Transverse colon (tissue), 4 donors: ENCODE results near the gene CLDN5. TPM values are rescaled to one million over a fixed set of nuclear protein-coding genes. Genes with fewer than 3 reads are reported as not detected.
"Not testable (repeated sequence)": the region's sequence is repeated elsewhere in the genome, so short reads cannot be mapped to it uniquely, and the experiment has no call there.

Experiments
- DNase-seq: peaks from one replicate; pipeline ENCODE4 v3.0.0-alpha.2; 2019
- H3K27ac ChIP-seq, 4 donors: fragments of 200-600 bp; sonication (generic); 2 replicates each; pipeline ENCODE4 v1.5.1; 2016 to 2018; ENCODE audit warnings: inconsistent platforms in 4 of 4
- H3K27me3 ChIP-seq: fragments of 200-600 bp; sonication (generic); 2 replicates; pipeline ENCODE4 v1.5.1; 2017; ENCODE audit warnings: inconsistent platforms
- H3K36me3 ChIP-seq, 4 donors: fragments of 200-600 bp; sonication (generic); 2 replicates each; pipeline ENCODE4 v1.5.1; 2017 to 2019; ENCODE audit warnings: inconsistent platforms in 4 of 4
- H3K4me1 ChIP-seq, 4 donors: fragments of 200-600 bp; sonication (generic); 2 replicates each; pipeline ENCODE4 v1.5.1; 2017 to 2020; ENCODE audit warnings: inconsistent platforms in 4 of 4
- H3K4me3 ChIP-seq, 4 donors: fragments of 200-600 bp; sonication (generic); 1 replicate in 1 of 4; 2 replicates in 3 of 4; pipeline versions ENCODE4 v1.5.1 to v1.6.1; 2017 to 2019; ENCODE audit warnings: inconsistent platforms in 4 of 4
- H3K9me3 ChIP-seq, 2 donors: fragments of 200-600 bp; sonication (generic); 2 replicates each; pipeline ENCODE4 v1.5.1; 2017 to 2019; ENCODE audit warnings: inconsistent platforms in 2 of 2
- EP300 ChIP-seq: sonication (generic); formaldehyde crosslinking; IDR thresholded peaks from one replicate; pipeline ENCODE4 v1.6.1; 2017; ENCODE audit warnings: antibody characterized with exemption, low read depth
- POLR2A ChIP-seq: fragments of 450-650 bp; IDR thresholded peaks from one replicate; pipeline ENCODE4 v1.6.1; 2016; ENCODE audit warnings: antibody characterized with exemption, mild to moderate bottlenecking, moderate library complexity
- POLR2AphosphoS5 ChIP-seq, 3 donors: sonication (generic); formaldehyde crosslinking; IDR thresholded peaks; one replicate each; pipeline ENCODE4 v1.6.1; 2016; ENCODE audit warnings: antibody characterized with exemption in 3 of 3
- WGBS, 2 donors: methylation state at CpG; one replicate each; pipeline ENCODE4 v1.1.5; 2018; ENCODE audit warnings: low coverage in 1 of 2; 5-methylcytosine and 5-hydroxymethylcytosine counted together
- in situ Hi-C, 4 donors: fragments of 200-750 bp; cut with MboI; loops; one replicate each; pipeline versions ENCODE4 v1.15.0 to v1.15.1; 2017; ENCODE audit warnings: low sequenced_read_pairs in 3 of 4, low pct_ligation_motif_present in 1 of 4, low pct_unique_long_range_greater_than_20kb in 1 of 4
- intact Hi-C: fragments of 100-400 bp; cut with DNase I; formaldehyde crosslinking; loops from one replicate; pipeline ENCODE4 v1.15.1; 2023; ENCODE audit warnings: low total_unique reads
- total RNA-seq, 4 donors: library from RNA; depleted of rRNA; stranded (reverse); fragments of >200 nt; gene quantifications; one replicate each; pipeline ENCODE4 v1.1.0, GENCODE V29; 2016
- TF ChIP-seq, protein P1 (sequence below), 5 experiments: fragments of 200-600 bp in 3 of 5; fragments of 450-650 bp in 2 of 5; sonication (generic) in 3 of 5; IDR thresholded peaks; 1 replicate in 2 of 5; 2 replicates in 3 of 5; pipeline ENCODE4 v1.5.1; 2016 to 2017; ENCODE audit warnings: antibody characterized with exemption in 5 of 5, inconsistent platforms in 3 of 5, mild to moderate bottlenecking in 2 of 5, moderate library complexity in 1 of 5

The CLDN5 gene
- total RNA-seq, 4 donors from 2014 or later: 29.5 to 126 (median 63.9) TPM

DNA sequence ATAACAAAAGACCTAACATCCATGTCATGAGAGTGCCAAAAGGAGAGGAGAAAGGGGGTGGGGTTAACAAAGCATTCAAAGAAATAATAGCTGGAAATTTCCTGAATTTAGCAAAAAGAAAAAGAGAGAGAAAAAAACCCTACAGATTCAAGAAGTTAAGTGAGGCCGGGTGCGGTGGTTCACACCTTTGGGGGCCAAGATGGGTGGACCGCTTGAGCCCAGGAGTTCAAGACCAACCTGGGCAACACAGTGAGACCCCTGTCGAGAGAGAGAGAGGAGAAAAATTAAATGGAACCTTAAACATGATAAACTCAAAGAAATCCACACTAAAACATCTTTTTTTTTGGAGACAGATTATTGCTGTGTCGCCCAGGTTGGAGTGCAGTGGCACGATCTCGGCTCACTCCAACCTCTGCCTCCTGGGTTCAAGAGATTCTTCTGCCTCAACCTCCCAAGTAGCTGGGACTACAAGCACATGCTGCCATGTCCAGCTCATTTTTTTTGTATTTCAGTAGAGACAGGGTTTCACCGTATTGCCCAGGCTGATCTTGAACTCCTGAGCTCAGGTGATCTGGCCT, 8.9 kb upstream of the CLDN5 start:
- Histone ChIP-seq H3K27ac (no peak overlapping the region), H3K4me1 (no peaks in the 10 kb centered on the region), H3K36me3 (no peaks in the 10 kb centered on the region), H3K27me3 (no peaks in the 10 kb centered on the region), H3K4me3 (no peak overlapping the region), H3K9me3 (no peaks in the 10 kb centered on the region)
- DNase-seq: no peak
- WGBS, 2 donors: 86 to 87% methylated on average over 6 to 8 of the region's 8 CpGs
- intact Hi-C loops: no loop called here
- TF ChIP-seq POLR2AphosphoS5 (IDR thresholded peaks at IDR 0.05): no peak
- TF ChIP-seq EP300: no peak
- no peak for TF ChIP-seq POLR2A
- TF ChIP-seq, protein P1, sequence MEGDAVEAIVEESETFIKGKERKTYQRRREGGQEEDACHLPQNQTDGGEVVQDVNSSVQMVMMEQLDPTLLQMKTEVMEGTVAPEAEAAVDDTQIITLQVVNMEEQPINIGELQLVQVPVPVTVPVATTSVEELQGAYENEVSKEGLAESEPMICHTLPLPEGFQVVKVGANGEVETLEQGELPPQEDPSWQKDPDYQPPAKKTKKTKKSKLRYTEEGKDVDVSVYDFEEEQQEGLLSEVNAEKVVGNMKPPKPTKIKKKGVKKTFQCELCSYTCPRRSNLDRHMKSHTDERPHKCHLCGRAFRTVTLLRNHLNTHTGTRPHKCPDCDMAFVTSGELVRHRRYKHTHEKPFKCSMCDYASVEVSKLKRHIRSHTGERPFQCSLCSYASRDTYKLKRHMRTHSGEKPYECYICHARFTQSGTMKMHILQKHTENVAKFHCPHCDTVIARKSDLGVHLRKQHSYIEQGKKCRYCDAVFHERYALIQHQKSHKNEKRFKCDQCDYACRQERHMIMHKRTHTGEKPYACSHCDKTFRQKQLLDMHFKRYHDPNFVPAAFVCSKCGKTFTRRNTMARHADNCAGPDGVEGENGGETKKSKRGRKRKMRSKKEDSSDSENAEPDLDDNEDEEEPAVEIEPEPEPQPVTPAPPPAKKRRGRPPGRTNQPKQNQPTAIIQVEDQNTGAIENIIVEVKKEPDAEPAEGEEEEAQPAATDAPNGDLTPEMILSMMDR (IDR thresholded peaks at IDR 0.05): no peak
- in situ Hi-C loops: no loop called here

DNA sequence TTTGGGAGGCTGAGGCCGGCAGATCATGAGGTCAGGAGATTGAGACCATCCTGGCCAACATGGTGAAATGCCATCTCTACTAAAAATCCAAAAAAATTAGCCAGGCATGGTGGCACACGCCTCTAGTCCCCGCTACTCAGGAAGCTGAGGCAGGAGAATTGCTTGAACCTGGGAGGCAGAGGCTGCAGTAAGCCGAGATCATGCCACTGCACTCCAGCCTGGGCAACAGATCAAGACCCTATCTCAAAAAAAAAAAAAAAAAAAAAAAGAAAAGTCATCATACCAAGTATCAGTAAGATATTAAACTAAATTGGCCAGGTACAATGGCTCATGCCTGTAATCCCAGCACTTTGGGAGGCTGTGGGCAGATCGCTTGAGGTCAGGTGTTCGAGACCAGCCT, 7.1 kb upstream of the CLDN5 start:
- WGBS, 2 donors: 89 to 96% methylated on average over 4 to 6 of the region's 6 CpGs
- in situ Hi-C loops, DNase-seq, H3K36me3 ChIP-seq, intact Hi-C loops, H3K4me1 ChIP-seq, H3K27me3 ChIP-seq, H3K9me3 ChIP-seq, H3K27ac ChIP-seq, H3K4me3 ChIP-seq: not testable (repeated sequence)

DNA sequence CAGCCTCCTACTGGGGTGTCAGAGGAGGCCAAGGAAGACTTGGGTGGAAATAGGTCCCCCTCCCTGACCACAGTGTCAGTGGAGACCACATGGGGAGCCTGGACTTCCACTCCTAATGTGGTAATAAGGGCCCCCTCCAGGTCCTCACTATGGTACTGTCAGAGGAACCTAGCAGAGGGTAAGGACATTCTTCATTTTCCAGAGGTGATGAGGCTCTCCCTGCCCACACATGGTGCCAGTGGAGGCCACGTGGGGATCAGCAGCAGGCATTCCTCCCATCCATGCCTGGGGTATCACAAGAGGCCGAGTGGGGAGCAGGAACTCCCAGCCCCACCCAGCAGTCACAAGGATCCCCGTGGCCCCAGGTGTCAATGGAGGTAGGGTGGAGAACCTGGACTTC, 6.5 kb upstream of the CLDN5 start:
- no peak for TF ChIP-seq POLR2AphosphoS5 (IDR thresholded peaks at IDR 0.05)
- TF ChIP-seq POLR2A: no peak
- no peak for TF ChIP-seq EP300
- TF ChIP-seq, protein P1 (IDR thresholded peaks at IDR 0.05): no peak
- Histone ChIP-seq H3K4me1 (no peaks in the 10 kb centered on the region), H3K36me3 (no peaks in the 10 kb centered on the region), H3K9me3 (no peaks in the 10 kb centered on the region), H3K27me3 (peaks cover 13% of the 10 kb centered on the region), H3K4me3 (no peak overlapping the region), H3K27ac (no peak overlapping the region)
- DNase-seq: no peak
- 29% methylated on average over 3 of the region's 3 CpGs; no CpG with 5 or more reads in 1 of the 2 donors for WGBS, 2 donors
- intact Hi-C loops (no loop called here), in situ Hi-C loops (no loop called here)

DNA sequence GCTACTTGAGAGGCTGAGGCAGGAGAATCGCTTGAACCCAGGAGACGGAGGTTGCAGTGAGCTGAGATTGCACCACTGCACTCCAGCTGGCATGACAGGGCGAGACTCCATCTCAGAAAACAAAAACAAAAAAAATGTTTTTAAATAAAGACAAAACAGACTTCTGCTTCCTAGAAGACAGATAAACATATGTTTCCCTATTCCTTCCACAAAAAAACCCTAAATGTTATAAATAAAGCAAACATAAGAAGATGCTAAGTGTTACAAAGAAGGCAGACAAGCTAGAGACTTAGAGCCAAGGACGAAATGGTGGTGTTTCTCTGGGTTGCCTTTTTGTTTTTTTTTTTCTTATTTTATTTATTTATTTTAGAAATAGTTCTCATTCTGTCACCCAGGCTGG, 5.6 kb upstream of the CLDN5 start:
- in situ Hi-C loops: no loop called here
- Histone ChIP-seq H3K9me3 (no peaks in the 10 kb centered on the region), H3K4me1 (peaks cover 0 to under 1% (median 0%) of the 10 kb centered on the region in 4 donors), H3K27me3 (peaks cover 22% of the 10 kb centered on the region), H3K27ac (no peak overlapping the region), H3K4me3 (no peak overlapping the region), H3K36me3 (no peaks in the 10 kb centered on the region)
- WGBS, 2 donors: 71 to 76% methylated on average over 4 of the region's 4 CpGs
- TF ChIP-seq POLR2AphosphoS5 (IDR thresholded peaks at IDR 0.05): no peak
- TF ChIP-seq, protein P1 (IDR thresholded peaks at IDR 0.05): no peak
- TF ChIP-seq EP300: no peak
- TF ChIP-seq POLR2A: no peak
- DNase-seq: no peak
- intact Hi-C loops: no loop called here

DNA sequence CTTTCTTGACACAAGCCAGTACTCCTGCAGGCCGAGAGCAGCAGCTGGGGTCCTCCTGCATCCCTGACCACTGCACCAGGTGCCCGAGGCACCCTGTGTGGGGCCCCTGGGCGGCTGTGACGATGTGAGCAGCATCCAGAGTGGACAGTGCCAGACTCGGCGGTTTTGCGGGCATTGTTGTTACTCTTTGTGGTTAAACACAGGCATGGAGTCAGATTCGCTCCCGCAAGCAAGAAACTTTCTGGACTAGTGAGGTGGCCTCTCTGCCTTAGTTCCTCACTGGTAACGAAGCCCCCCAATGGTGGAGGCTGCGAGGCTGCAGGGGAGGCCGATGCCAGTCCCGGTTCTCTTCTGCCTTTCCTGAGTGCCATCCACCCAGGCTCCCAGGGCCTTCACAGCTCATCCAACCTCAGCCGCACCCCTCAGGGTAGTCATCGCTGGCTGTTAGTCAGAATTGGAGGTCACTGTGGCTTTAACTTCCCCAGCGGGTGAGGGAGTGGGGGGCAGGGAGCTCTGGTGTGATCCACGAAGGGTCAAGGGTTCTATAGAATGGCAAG, 3.7 kb upstream of the CLDN5 start:
- no peak for DNase-seq
- H3K36me3 ChIP-seq: no peaks in the 10 kb centered on the region
- no peak overlapping the region for H3K4me3 ChIP-seq
- intact Hi-C loops (no loop called here), in situ Hi-C loops (no loop called here)
- H3K27ac ChIP-seq: no peak overlapping the region
- TF ChIP-seq EP300 (no peak), POLR2AphosphoS5 (IDR thresholded peaks at IDR 0.05) (no peak), POLR2A (no peak)
- TF ChIP-seq, protein P1 (IDR thresholded peaks at IDR 0.05): no peak
- H3K4me1 ChIP-seq: peaks cover 0 to 19% (median 17%) of the 10 kb centered on the region in 4 donors
- H3K27me3 ChIP-seq: peaks cover 41% of the 10 kb centered on the region
- WGBS, 2 donors: 64% methylated on average over 14 of the region's 17 CpGs; no CpG with 5 or more reads in 1 of the 2 donors
- H3K9me3 ChIP-seq: no peaks in the 10 kb centered on the region
